ENCODE data around the gene PDLIM1. TPM values are rescaled to one million over a fixed set of nuclear protein-coding genes. Genes with fewer than 3 reads are reported as not detected.

The PDLIM1 gene
- total and polyA plus RNA-seq, 10 of the 15 experiments (the other 5 are each of a cell fraction or from before 2014, with no cell fraction given) = 95.7 to 714 (median 309) TPM

GRCh38 chr10:95262763-95263518 lies 27.9 kb downstream of the PDLIM1 start:
- RAD21 ChIA-PET (ENCODE audit: unreplicated experiment) = no interaction called here
- H3K4me3 ChIP-seq = no peak overlapping the region
- H3K9me3 ChIP-seq (replicated peaks; ENCODE audit: control insufficient read depth, insufficient read depth, low read length) = no peaks in the 10 kb centered on the region; the same call in 2 of the 3 replicates
- POLR2A ChIA-PET = no interaction called here
- 58% methylated on average over 5 of the region's 5 CpGs for WGBS (ENCODE audit: insufficient coverage, insufficient replicate concordance, low lambda C conversion rate, missing lambda C conversion rate)
- TSS peak; percentile 6 for BruUV-seq (replicated peaks)
- H3K27ac ChIP-seq (ENCODE audit: control insufficient read depth, insufficient read depth) = no peak overlapping the region
- H3K4me2 ChIP-seq (ENCODE audit: control insufficient read depth, insufficient read depth) = no peak overlapping the region
- peaks cover 4% of the 10 kb centered on the region; the same call in 1 of the 2 replicates for H3K4me1 ChIP-seq (ENCODE audit: control insufficient read depth, insufficient read depth, low read length)
- ATAC-seq = no peak
- intact Hi-C loops (cut with micrococcal nuclease; ENCODE audit: unreplicated experiment) (no loop called here), in situ Hi-C loops (cut with MboI) (no loop called here)
- CTCF ChIA-PET = no interaction called here
- no peak for TF ChIP-seq TCF7 (IDR thresholded peaks at IDR 0.05; ENCODE audit: borderline replicate concordance)
- TF ChIP-seq USF2 (IDR thresholded peaks at IDR 0.05; ENCODE audit: borderline replicate concordance, low read depth, low read length) = no peak
- TF ChIP-seq USF1 (IDR thresholded peaks at IDR 0.05; ENCODE audit: borderline replicate concordance, extremely low read length, insufficient read depth, low read depth, low read length) = no peak
- TF ChIP-seq ATF7 (IDR thresholded peaks at IDR 0.05; ENCODE audit: low read depth) = no peak
- no peak for TF ChIP-seq ETV6 (conservative IDR thresholded peaks at IDR 0.05 in 1 of 2, IDR thresholded peaks at IDR 0.05 in 1 of 2; ENCODE audit: borderline replicate concordance in 1 of 2, low read depth in 1 of 2)
- TF ChIP-seq POLR2AphosphoS5 (IDR thresholded peaks at IDR 0.05; ENCODE audit: low read length) = no peak
- TF ChIP-seq ZSCAN29 (IDR thresholded peaks at IDR 0.05) = no peak
- TF ChIP-seq IKZF1 (conservative IDR thresholded peaks at IDR 0.05) = no peak
- TF ChIP-seq WRNIP1 (IDR thresholded peaks at IDR 0.05; ENCODE audit: borderline replicate concordance, low read depth, low read length) = no peak
- TF ChIP-seq MAX (IDR thresholded peaks at IDR 0.05; ENCODE audit: low read depth, low read length) = no peak
- TF ChIP-seq HDAC2 (IDR thresholded peaks at IDR 0.05) = no peak
- no peak for TF ChIP-seq TARDBP (IDR thresholded peaks at IDR 0.05; ENCODE audit: borderline replicate concordance)
- no peak for TF ChIP-seq RAD21 (IDR thresholded peaks at IDR 0.05; ENCODE audit: insufficient read depth, low read depth, low read length)
- TF ChIP-seq RCOR1 (conservative IDR thresholded peaks at IDR 0.05; ENCODE audit: low read depth, low read length) = no peak
- no peak for TF ChIP-seq ASH2L (IDR thresholded peaks at IDR 0.05; ENCODE audit: borderline replicate concordance, low read depth)
- TF ChIP-seq MTA2 (IDR thresholded peaks at IDR 0.05; ENCODE audit: low read depth) = no peak
- no peak for TF ChIP-seq KDM1A (IDR thresholded peaks at IDR 0.05; ENCODE audit: borderline replicate concordance)
- FAIRE-seq = no peak
- no peak overlapping the region for H2AFZ ChIP-seq (ENCODE audit: control insufficient read depth, low read depth, low read length)
- H4K20me1 ChIP-seq (ENCODE audit: control insufficient read depth, insufficient read depth) = no peaks in the 10 kb centered on the region
- no peak overlapping the region for H3K9ac ChIP-seq (ENCODE audit: control insufficient read depth, insufficient read depth, low read length)
- no peaks in the 10 kb centered on the region for H3K27me3 ChIP-seq (replicated peaks in 1 of 2; ENCODE audit: control insufficient read depth in 2 of 2, insufficient read depth in 2 of 2, low read length in 1 of 2)
- SMC1A ChIA-PET (ENCODE audit: uncharacterized antibody, unreplicated experiment) = interaction anchor here (1.9 kb wide), 1 partner anchor 17 kb away, joined by 7 read pairs; no protein-coding TSS in a partner anchor
- DNase-seq (ENCODE audit: low read depth, low spot score) = no peak
- peaks cover 7% of the 10 kb centered on the region for H3K79me2 ChIP-seq (ENCODE audit: control insufficient read depth, insufficient read depth, low read length)
- peaks cover 41 to 49% of the 10 kb centered on the region in 2 experiments for H3K36me3 ChIP-seq (ENCODE audit: control insufficient read depth in 2 of 2, insufficient read depth in 2 of 2, low read length in 1 of 2)

All from GM12878 (cell line).